HepG2 (cell line): Measurements from ENCODE around the gene CLPSL2. TPM values are rescaled to one million over a fixed set of nuclear protein-coding genes. Genes with fewer than 3 reads are reported as not detected.

Source experiments
- CCAR2 ChIP-seq: fragments of 200-400 bp; formaldehyde crosslinking; optimal IDR thresholded peaks from 2 replicates; pipeline ENCODE3; 2018; ENCODE audit warnings: low read depth, mild to moderate bottlenecking, low read length, moderate library complexity
- CEBPB ChIP-seq: IDR thresholded peaks from 2 replicates; pipeline ENCODE4 v1.6.1; 2011; ENCODE audit warnings: low read depth, low read length, improper control_type of control experiment, borderline replicate concordance
- DMTF1 ChIP-seq: sonication (generic); formaldehyde crosslinking; IDR thresholded peaks from 2 replicates; pipeline ENCODE4 v1.4.0; 2020; ENCODE audit warnings: mild to moderate bottlenecking, missing genetic modification reagents
- IRF2 ChIP-seq: IDR thresholded peaks from 2 replicates; pipeline ENCODE4 v1.6.1; 2018; ENCODE audit warnings: missing genetic modification reagents, missing compliant biosample characterization
- KLF16 ChIP-seq, 2 experiments: sonication (generic) in 1 of 2; formaldehyde crosslinking in 1 of 2; IDR thresholded peaks; 2 replicates each; pipeline versions ENCODE4 v1.6.1 to v1.8.0; 2016 to 2023; ENCODE audit warnings: missing genetic modification reagents in 2 of 2, missing compliant biosample characterization in 1 of 2
- MAFF ChIP-seq: IDR thresholded peaks from 2 replicates; pipeline ENCODE4 v1.6.1; 2011; ENCODE audit warnings: low read depth, low read length, improper control_type of control experiment
- NFYC ChIP-seq: IDR thresholded peaks from 2 replicates; pipeline ENCODE4 v1.6.1; 2016; ENCODE audit warnings: missing genetic modification reagents, missing compliant biosample characterization
- PHF8 ChIP-seq: sonication (generic); formaldehyde crosslinking; IDR thresholded peaks from 2 replicates; pipeline ENCODE4 v1.5.0; 2020; ENCODE audit warnings: missing genetic modification reagents
- RAD21 ChIP-seq: fragments of 450-650 bp; formaldehyde crosslinking; IDR thresholded peaks from 2 replicates; pipeline ENCODE4 v1.5.0; 2020; ENCODE audit warnings: mild to moderate bottlenecking
- REXO4 ChIP-seq: sonication (generic); formaldehyde crosslinking; IDR thresholded peaks from 2 replicates; pipeline ENCODE4 v1.8.0; 2022; ENCODE audit warnings: missing genetic modification reagents, mild to moderate bottlenecking, borderline replicate concordance
- SIN3A ChIP-seq: IDR thresholded peaks from 2 replicates; pipeline ENCODE4 v1.6.1; 2011; ENCODE audit warnings: low read depth, mild to moderate bottlenecking, control low read depth, low read length, borderline replicate concordance
- SIX4 ChIP-seq: sonication (generic); formaldehyde crosslinking; IDR thresholded peaks from 2 replicates; pipeline ENCODE4 v1.4.0; 2020; ENCODE audit warnings: missing genetic modification reagents
- SOX13 ChIP-seq, 3 experiments: fragments of 450-650 bp in 1 of 3; sonication (generic) in 1 of 3; formaldehyde crosslinking in 1 of 3; IDR thresholded peaks in 2 of 3; conservative IDR thresholded peaks in 1 of 3; 2 replicates each; pipeline versions ENCODE4 v1.5.0 to v1.6.1; 2016 to 2020; ENCODE audit warnings: antibody characterized with exemption in 1 of 3, mild to moderate bottlenecking in 1 of 3, missing compliant biosample characterization in 1 of 3, missing genetic modification reagents in 1 of 3, moderate library complexity in 1 of 3
- ZBTB14 ChIP-seq: sonication (generic); formaldehyde crosslinking; IDR thresholded peaks from 2 replicates; pipeline ENCODE4 v1.4.0; 2020; ENCODE audit warnings: missing genetic modification reagents
- ZBTB20 ChIP-seq: sonication (generic); formaldehyde crosslinking; IDR thresholded peaks from 2 replicates; pipeline ENCODE4 v1.8.1; 2023; ENCODE audit warnings: missing genetic modification reagents, low read depth, mild to moderate bottlenecking, borderline replicate concordance
- ZNF446 ChIP-seq: sonication (generic); formaldehyde crosslinking; IDR thresholded peaks from 2 replicates; pipeline ENCODE4 v1.5.0; 2020; ENCODE audit warnings: mild to moderate bottlenecking, missing genetic modification reagents
- ZNF891 ChIP-seq: sonication (generic); formaldehyde crosslinking; IDR thresholded peaks from 2 replicates; pipeline ENCODE4 v1.5.0; 2020; ENCODE audit warnings: mild to moderate bottlenecking, missing genetic modification reagents
- ZSCAN30 ChIP-seq: sonication (generic); formaldehyde crosslinking; IDR thresholded peaks from 2 replicates; pipeline ENCODE4 v1.5.0; 2020; ENCODE audit warnings: mild to moderate bottlenecking, missing genetic modification reagents
- polyA plus RNA-seq, 8 experiments: library from polyadenylated mRNA; depleted of rRNA in 3 of 8; stranded (reverse) in 7 of 8; unstranded in 1 of 8; fragments of >200 nt; fragmentation: Illumina TruSeq in 4 of 8; extraction: Trizol in 4 of 8; gene quantifications; 2 replicates each; pipeline versions ENCODE4 v1.2.1 to v1.2.3, GENCODE V29; 2011 to 2016; ENCODE audit warnings: low read depth in 4 of 8, missing spikeins in 1 of 8, mixed read lengths in 1 of 8; ENCODE audit not compliant: insufficient read depth in 1 of 8
- total RNA-seq, 5 experiments: library from RNA; depleted of rRNA; stranded (reverse); fragments of >200 nt; fragmentation: Illumina TruSeq; extraction: Trizol; gene quantifications; 2 replicates each; pipeline ENCODE4 v1.2.3, GENCODE V29; 2016; ENCODE audit warnings: low read depth in 1 of 5
- TF ChIP-seq, protein P1 (sequence below): sonication (generic); formaldehyde crosslinking; IDR thresholded peaks from 2 replicates; pipeline ENCODE4 v1.5.1; 2020; ENCODE audit warnings: mild to moderate bottlenecking, moderate library complexity, missing genetic modification reagents
- TF ChIP-seq, protein P2 (sequence below): sonication (generic); formaldehyde crosslinking; IDR thresholded peaks from 2 replicates; pipeline ENCODE4 v1.8.1; 2023; ENCODE audit warnings: mild to moderate bottlenecking, missing genetic modification reagents

CLPSL2 gene
- total and polyA plus RNA-seq, 2 of the 13 experiments (the other 11 are each of a cell fraction or from before 2014, with no cell fraction given): not detected

GRCh38 chr6:35737413-35738211 is 38.8 kb upstream of the CLPSL2 start (continued):
- TF ChIP-seq SOX13 (IDR thresholded peaks at IDR 0.05) (no peak), SOX13 (CRISPR knock-in tag; conservative IDR thresholded peaks at IDR 0.05 in 1 of 2, IDR thresholded peaks at IDR 0.05 in 1 of 2) (peak in 1 of 2 experiments; percentile 21; a peak in 1 of 4 replicates), ZNF891 (peak; percentile 23; the same call in 1 of the 2 replicates), SIX4 (0 out of 2 replicates have a peak, but pooled peaks have one; percentile 28), KLF16 (CRISPR knock-in tag; IDR thresholded peaks at IDR 0.05) (0 out of 4 replicates have a peak, but pooled peaks of 1 of the 2 experiments have one; percentile 40), MAFF (0 out of 2 replicates have a peak, but pooled peaks have one; percentile 40), ZNF446 (no peak), IRF2 (peak; percentile 43; the same call in 1 of the 2 replicates), ZBTB14 (CRISPR knock-in tag) (no peak), RAD21 (CRISPR knock-in tag) (peak; percentile 85), REXO4 (CRISPR knock-in tag) (no peak), PHF8 (no peak), SIN3A (no peak), DMTF1 (CRISPR knock-in tag) (no peak), ZSCAN30 (CRISPR knock-in tag) (no peak), NFYC (CRISPR knock-in tag) (no peak), CCAR2 (no peak), CEBPB (peak; percentile 99), ZBTB20 (CRISPR knock-in tag) (peak; percentile 51; the same call in 1 of the 2 replicates)
- TF ChIP-seq, protein P1, sequence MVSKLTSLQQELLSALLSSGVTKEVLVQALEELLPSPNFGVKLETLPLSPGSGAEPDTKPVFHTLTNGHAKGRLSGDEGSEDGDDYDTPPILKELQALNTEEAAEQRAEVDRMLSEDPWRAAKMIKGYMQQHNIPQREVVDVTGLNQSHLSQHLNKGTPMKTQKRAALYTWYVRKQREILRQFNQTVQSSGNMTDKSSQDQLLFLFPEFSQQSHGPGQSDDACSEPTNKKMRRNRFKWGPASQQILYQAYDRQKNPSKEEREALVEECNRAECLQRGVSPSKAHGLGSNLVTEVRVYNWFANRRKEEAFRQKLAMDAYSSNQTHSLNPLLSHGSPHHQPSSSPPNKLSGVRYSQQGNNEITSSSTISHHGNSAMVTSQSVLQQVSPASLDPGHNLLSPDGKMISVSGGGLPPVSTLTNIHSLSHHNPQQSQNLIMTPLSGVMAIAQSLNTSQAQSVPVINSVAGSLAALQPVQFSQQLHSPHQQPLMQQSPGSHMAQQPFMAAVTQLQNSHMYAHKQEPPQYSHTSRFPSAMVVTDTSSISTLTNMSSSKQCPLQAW (CRISPR knock-in tag): no peak
- TF ChIP-seq, protein P2, sequence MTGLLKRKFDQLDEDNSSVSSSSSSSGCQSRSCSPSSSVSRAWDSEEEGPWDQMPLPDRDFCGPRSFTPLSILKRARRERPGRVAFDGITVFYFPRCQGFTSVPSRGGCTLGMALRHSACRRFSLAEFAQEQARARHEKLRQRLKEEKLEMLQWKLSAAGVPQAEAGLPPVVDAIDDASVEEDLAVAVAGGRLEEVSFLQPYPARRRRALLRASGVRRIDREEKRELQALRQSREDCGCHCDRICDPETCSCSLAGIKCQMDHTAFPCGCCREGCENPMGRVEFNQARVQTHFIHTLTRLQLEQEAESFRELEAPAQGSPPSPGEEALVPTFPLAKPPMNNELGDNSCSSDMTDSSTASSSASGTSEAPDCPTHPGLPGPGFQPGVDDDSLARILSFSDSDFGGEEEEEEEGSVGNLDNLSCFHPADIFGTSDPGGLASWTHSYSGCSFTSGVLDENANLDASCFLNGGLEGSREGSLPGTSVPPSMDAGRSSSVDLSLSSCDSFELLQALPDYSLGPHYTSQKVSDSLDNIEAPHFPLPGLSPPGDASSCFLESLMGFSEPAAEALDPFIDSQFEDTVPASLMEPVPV (CRISPR knock-in tag): no peak
